H1 (cell line): ENCODE results near the gene AAGAB. TPM values are rescaled to one million over a fixed set of nuclear protein-coding genes. Genes with fewer than 3 reads are reported as not detected.

Experiments
- CTCF ChIA-PET: fragments of 300-600 bp; sonication (Branson Sonifier 250); formaldehyde crosslinking; loops from one replicate; lab custom pipeline; 2021; ENCODE audit not compliant: partially characterized antibody; lab: Charles Lee
- POLR2A ChIA-PET: fragments of 300-600 bp; sonication (Branson Sonifier 250); formaldehyde crosslinking; loops from one replicate; lab custom pipeline; 2021; ENCODE audit warnings: inconsistent platforms; ENCODE audit not compliant: partially characterized antibody; lab: Charles Lee
- DNase-seq, 2 experiments: peaks; one replicate each; pipeline versions ENCODE4 v3.0.0 to v3.0.0-alpha.2; 2010 to 2022; ENCODE audit warnings: low spot score in 2 of 2, low read depth in 1 of 2, mixed read lengths in 1 of 2
- FAIRE-seq: peaks from 2 replicates; lab custom pipeline; 2011; peaks lifted over from hg19 to GRCh38; lab: Jason Lieb, UNC
- H2AFZ ChIP-seq: 2 replicates; pipeline ENCODE4 v1.8.1; 2012; ENCODE audit warnings: low read length, inconsistent platforms
- H2AK5ac ChIP-seq: 2 replicates; pipeline ENCODE4 v1.6.1; 2013; ENCODE audit warnings: low read depth, low read length
- H2BK120ac ChIP-seq: replicated peaks from 2 replicates; pipeline ENCODE3; 2013; ENCODE audit warnings: low read depth, low read length, inconsistent platforms
- H2BK12ac ChIP-seq: 2 replicates; pipeline ENCODE4 v1.6.1; 2013; ENCODE audit warnings: low read depth, low read length
- H2BK15ac ChIP-seq: 2 replicates; pipeline ENCODE4 v1.6.1; 2013; ENCODE audit warnings: low read length
- H2BK20ac ChIP-seq: 2 replicates; pipeline ENCODE4 v1.6.1; 2013; ENCODE audit warnings: low read length
- H2BK5ac ChIP-seq: 2 replicates; pipeline ENCODE4 v1.6.1; 2013; ENCODE audit warnings: low read depth, low read length
- H3K14ac ChIP-seq: 2 replicates; pipeline ENCODE4 v1.6.1; 2013; ENCODE audit warnings: inconsistent platforms; ENCODE audit not compliant: insufficient read length
- H3K18ac ChIP-seq: 2 replicates; pipeline ENCODE4 v1.6.1; 2013; ENCODE audit warnings: low read length; ENCODE audit errors: extremely low read depth
- H3K23ac ChIP-seq: 2 replicates; pipeline ENCODE4 v1.6.1; 2013; ENCODE audit warnings: inconsistent platforms; ENCODE audit not compliant: insufficient read length
- H3K23me2 ChIP-seq: 2 replicates; pipeline ENCODE4 v1.6.1; 2013; ENCODE audit warnings: low read depth, low read length
- H3K27ac ChIP-seq: 2 replicates; pipeline ENCODE4 v1.6.1; 2011; ENCODE audit warnings: low read depth, low read length, inconsistent platforms
- H3K27me3 ChIP-seq, 4 experiments: replicated peaks in 1 of 4; 1 replicate in 1 of 4; 2 replicates in 3 of 4; pipeline versions ENCODE4 v1.6.1 to v1.8.1; 2011 to 2013; ENCODE audit warnings: low read length in 3 of 4, mild to moderate bottlenecking in 3 of 4, inconsistent platforms in 2 of 4, mixed read lengths in 2 of 4, moderate library complexity in 1 of 4; ENCODE audit not compliant: control insufficient read depth in 3 of 4, insufficient read depth in 3 of 4; ENCODE audit errors: extremely low read depth in 1 of 4
- H3K36me3 ChIP-seq, 4 experiments: 2 replicates each; pipeline versions ENCODE4 v1.6.1 to v1.8.1; 2011 to 2013; ENCODE audit warnings: mild to moderate bottlenecking in 4 of 4, low read length in 3 of 4, moderate library complexity in 2 of 4, control low read depth in 1 of 4, inconsistent platforms in 1 of 4; ENCODE audit not compliant: insufficient read depth in 4 of 4, control insufficient read depth in 2 of 4
- H3K4ac ChIP-seq: replicated peaks from 2 replicates; pipeline ENCODE3; 2013; ENCODE audit warnings: low read length, low read depth, mixed read lengths, inconsistent platforms; ENCODE audit not compliant: insufficient read length
- H3K4me1 ChIP-seq, 4 experiments: replicated peaks in 1 of 4; 1 replicate in 1 of 4; 2 replicates in 3 of 4; pipeline versions ENCODE4 v1.6.1 to v1.8.1; 2011 to 2013; ENCODE audit warnings: low read length in 3 of 4, inconsistent platforms in 2 of 4, mixed read lengths in 1 of 4; ENCODE audit not compliant: insufficient read depth in 4 of 4, control insufficient read depth in 3 of 4
- H3K4me2 ChIP-seq, 2 experiments: 2 replicates each; pipeline versions ENCODE4 v1.6.1 to v1.8.1; 2011 to 2013; ENCODE audit warnings: low read depth in 2 of 2, low read length in 2 of 2, control low read depth in 1 of 2, inconsistent platforms in 1 of 2, mild to moderate bottlenecking in 1 of 2; ENCODE audit not compliant: insufficient read depth in 1 of 2
- H3K4me3 ChIP-seq, 4 experiments: fragments of 200-600, 300-600 bp in 1 of 4; sonication (generic), shearing (Covaris generic), sonication (Bioruptor Twin) in 1 of 4; 2 replicates each; pipeline versions ENCODE4 v1.5.1 to v1.8.1; 2011 to 2016; ENCODE audit warnings: low read length in 4 of 4, low read depth in 3 of 4, control low read depth in 2 of 4, inconsistent platforms in 2 of 4, mild to moderate bottlenecking in 2 of 4, mixed read lengths in 1 of 4, moderate library complexity in 1 of 4; ENCODE audit not compliant: insufficient read depth in 2 of 4; ENCODE audit errors: extremely low read depth in 1 of 4
- H3K56ac ChIP-seq: replicated peaks from 2 replicates; pipeline ENCODE3; 2013; ENCODE audit warnings: low read depth, mild to moderate bottlenecking, mixed read lengths, low read length, inconsistent platforms; ENCODE audit not compliant: insufficient read length
- H3K79me1 ChIP-seq: 2 replicates; pipeline ENCODE4 v1.6.1; 2013; ENCODE audit warnings: low read depth, low read length, control low read depth
- H3K79me2 ChIP-seq, 2 experiments: 2 replicates each; pipeline versions ENCODE4 v1.6.1 to v1.8.1; 2012 to 2013; ENCODE audit warnings: low read length in 2 of 2, mild to moderate bottlenecking in 2 of 2, inconsistent platforms in 1 of 2; ENCODE audit not compliant: insufficient read depth in 2 of 2, control insufficient read depth in 1 of 2
- H3K9ac ChIP-seq, 4 experiments: replicated peaks in 1 of 4; 1 replicate in 1 of 4; 2 replicates in 3 of 4; pipeline versions ENCODE4 v1.6.1 to v1.8.1; 2011 to 2013; ENCODE audit warnings: low read depth in 3 of 4, low read length in 3 of 4, control low read depth in 2 of 4, mild to moderate bottlenecking in 2 of 4, moderate library complexity in 2 of 4, inconsistent platforms in 1 of 4; ENCODE audit errors: extremely low read depth in 1 of 4
- H3K9me3 ChIP-seq, 2 experiments: 2 replicates each; pipeline versions ENCODE4 v1.6.1 to v1.8.1; 2012 to 2013; ENCODE audit warnings: mild to moderate bottlenecking in 2 of 2, moderate library complexity in 2 of 2, control low read depth in 1 of 2, inconsistent platforms in 1 of 2, low read depth in 1 of 2, low read length in 1 of 2, mixed read lengths in 1 of 2; ENCODE audit not compliant: insufficient read depth in 2 of 2
- H4K20me1 ChIP-seq, 2 experiments: replicated peaks in 1 of 2; 2 replicates each; pipeline versions ENCODE3 to v1.8.1; 2011 to 2013; ENCODE audit warnings: inconsistent platforms in 2 of 2, low read length in 2 of 2, mild to moderate bottlenecking in 1 of 2; ENCODE audit not compliant: insufficient read depth in 2 of 2, control insufficient read depth in 1 of 2
- H4K5ac ChIP-seq: 2 replicates; pipeline ENCODE4 v1.6.1; 2013; ENCODE audit warnings: low read length, low read depth, mixed read lengths, inconsistent platforms; ENCODE audit not compliant: insufficient read length
- H4K8ac ChIP-seq: 2 replicates; pipeline ENCODE4 v1.8.0; 2013; ENCODE audit warnings: mild to moderate bottlenecking, moderate library complexity, low read length, inconsistent platforms; ENCODE audit not compliant: insufficient read depth; ENCODE audit errors: extremely low read depth
- H4K91ac ChIP-seq: replicated peaks from 2 replicates; pipeline ENCODE3; 2013; ENCODE audit warnings: low read length, mixed read lengths, inconsistent platforms; ENCODE audit not compliant: insufficient read length
- HDAC2 ChIP-seq, 2 experiments: fragments of 300-600 bp in 1 of 2; sonication (generic) in 1 of 2; IDR thresholded peaks; 2 replicates each; pipeline ENCODE4 v1.6.1; 2011 to 2012; ENCODE audit warnings: low read depth in 2 of 2, low read length in 2 of 2, mild to moderate bottlenecking in 2 of 2, moderate library complexity in 2 of 2, borderline replicate concordance in 1 of 2, inconsistent platforms in 1 of 2
- JUN ChIP-seq: IDR thresholded peaks from 2 replicates; pipeline ENCODE4 v1.6.1; 2011; ENCODE audit warnings: low read depth, mild to moderate bottlenecking, improper control_type of control experiment, low read length
- PHF8 ChIP-seq: fragments of 200-600 bp; sonication (generic); conservative IDR thresholded peaks from 2 replicates; pipeline ENCODE4 v1.7.1; 2012; ENCODE audit warnings: low read depth, mild to moderate bottlenecking, inconsistent platforms, low read length, moderate library complexity
- POLR2AphosphoS5 ChIP-seq: IDR thresholded peaks from 2 replicates; pipeline ENCODE4 v1.6.1; 2011; ENCODE audit warnings: low read depth, low read length
- RBBP5 ChIP-seq: IDR thresholded peaks from 2 replicates; pipeline ENCODE4 v1.7.1; 2012; ENCODE audit warnings: low read depth, mild to moderate bottlenecking, inconsistent platforms, low read length, moderate library complexity, borderline replicate concordance
- RFX5 ChIP-seq: IDR thresholded peaks from 2 replicates; pipeline ENCODE4 v1.6.1; 2011; ENCODE audit warnings: low read depth, low read length, improper control_type of control experiment, borderline replicate concordance
- RNF2 ChIP-seq: fragments of 200-900, 300-1000 bp; sonication (generic); IDR thresholded peaks from 2 replicates; pipeline ENCODE4 v1.7.1; 2016; ENCODE audit warnings: borderline replicate concordance, low read depth, mild to moderate bottlenecking, antibody characterized with exemption, low read length; ENCODE audit not compliant: poor library complexity, severe bottlenecking; ENCODE audit errors: missing control alignments
- SIRT6 ChIP-seq: IDR thresholded peaks from one replicate; pipeline ENCODE4 v1.7.1; 2012; ENCODE audit warnings: low read length, inconsistent platforms
- SRF ChIP-seq: IDR thresholded peaks from 2 replicates; pipeline ENCODE4 v1.6.1; 2011; ENCODE audit warnings: mild to moderate bottlenecking, low read depth, low read length, moderate library complexity
- TAF7 ChIP-seq: optimal IDR thresholded peaks from 2 replicates; pipeline ENCODE3; 2011; ENCODE audit warnings: low read depth, mild to moderate bottlenecking, inconsistent platforms, low read length, moderate library complexity, borderline replicate concordance
- YY1 ChIP-seq: IDR thresholded peaks from 2 replicates; pipeline ENCODE4 v1.6.1; 2011; ENCODE audit warnings: low read depth, mild to moderate bottlenecking, low read length
- WGBS, 2 experiments: shearing (Covaris generic) in 1 of 2; methylation state at CpG; one replicate each; pipeline versions ENCODE4 v1.1.6 to v1.1.7; 2013 to 2015; ENCODE audit warnings: low lambda C conversion rate in 2 of 2, mixed read lengths in 2 of 2, inconsistent platforms in 1 of 2, low coverage in 1 of 2, missing lambda C conversion rate in 1 of 2; ENCODE audit not compliant: insufficient replicate concordance in 2 of 2, insufficient coverage in 1 of 2, insufficient read length in 1 of 2; ENCODE audit errors: extremely low coverage in 1 of 2, missing lambda C conversion rate in 1 of 2; 5-methylcytosine and 5-hydroxymethylcytosine counted together
- polyA plus RNA-seq, 7 experiments: library from polyadenylated mRNA; depleted of rRNA in 3 of 7; stranded (reverse) in 5 of 7; unstranded in 2 of 7; fragments of >200 nt in 5 of 7; fragments of 200-250 nt in 2 of 7; gene quantifications; 1 replicate in 5 of 7; 2 replicates in 1 of 7; 4 replicates in 1 of 7; pipeline versions ENCODE4 v1.2.1 to v1.2.3, GENCODE V29; 2011 to 2013; ENCODE audit warnings: missing spikeins in 2 of 7, mixed read lengths in 2 of 7
- total RNA-seq: library from RNA; stranded (reverse); fragmentation: NEBNext Ultra II Directional; extraction: Animal tissue kit (Norgen Biotek cat#: 25700); gene quantifications from 2 replicates; pipeline ENCODE4 v1.2.1, GENCODE V29; 2021

Gene AAGAB
- total and polyA plus RNA-seq, 2 of the 8 experiments (the other 6 are each of a cell fraction or from before 2014, with no cell fraction given), result 20.1 to 45.9 TPM

GRCh38 chr15:67280217-67280616 lies 25.8 kb upstream of the AAGAB start:
- no peaks in the 10 kb centered on the region for H3K27me3 ChIP-seq
- POLR2A ChIA-PET, result interaction anchor here (1.7 kb wide), 1 partner anchor 29 kb away, joined by 6 read pairs; no protein-coding TSS in a partner anchor
- FAIRE-seq, result no peak
- TF ChIP-seq SIRT6 (no peak), RFX5 (no peak), HDAC2 (IDR thresholded peaks at IDR 0.05; ENCODE audit: borderline replicate concordance in 1 of 2, low read depth in 2 of 2, low read length in 2 of 2) (no peak), RNF2 (no peak), JUN (no peak), TAF7 (no peak), YY1 (no peak), RBBP5 (no peak), PHF8 (no peak), POLR2AphosphoS5 (no peak), SRF (no peak)

More at GRCh38 chr15:67280217-67280616, 25.8 kb upstream of the AAGAB start:
- Histone ChIP-seq H3K23me2 (no peaks in the 10 kb centered on the region), H2BK15ac (no peak overlapping the region), H3K27ac (no peak overlapping the region), H2BK5ac (no peak overlapping the region), H3K4me3 (no peak overlapping the region), H2AK5ac (no peak overlapping the region), H2BK12ac (no peak overlapping the region), H3K79me2 (no peaks in the 10 kb centered on the region), H3K23ac (no peak overlapping the region), H2BK20ac (no peak overlapping the region), H3K4ac (no peak overlapping the region), H4K20me1 (no peaks in the 10 kb centered on the region), H3K9ac (no peak overlapping the region), H3K18ac (no peak overlapping the region), H3K9me3 (no peaks in the 10 kb centered on the region), H3K56ac (no peak overlapping the region), H4K5ac (no peak overlapping the region), H4K8ac (no peak overlapping the region), H2BK120ac (no peak overlapping the region), H3K79me1 (no peaks in the 10 kb centered on the region), H2AFZ (no peak overlapping the region), H3K14ac (no peak overlapping the region), H4K91ac (no peak overlapping the region), H3K4me1 (peaks cover 0 to 8% (median 2%) of the 10 kb centered on the region in 4 experiments; a peak in 4 of 7 replicates), H3K36me3 (no peaks in the 10 kb centered on the region), H3K4me2 (no peak overlapping the region)
- CTCF ChIA-PET, result interaction anchor here (0.7 to 1.5 kb wide), 6 partner anchors 9 to 956 kb away, joined by 3 to 6 read pairs (median 4); no protein-coding TSS in a partner anchor
- 94% methylated on average over 2 of the region's 2 CpGs; no CpG with 5 or more reads in 1 of the 2 experiments for WGBS, 2 experiments
- no peak for DNase-seq
